BJ (cell line): ENCODE data around the gene PCGF3. TPM values are rescaled to one million over a fixed set of nuclear protein-coding genes. Genes with fewer than 3 reads are reported as not detected.
A peak's percentile ranks its signal among the peaks of the same experiment; 100 is the strongest.

ENCODE experiments used
- CTCF ChIA-PET: fragments of 350-600 bp; formaldehyde crosslinking; extraction: SDS; loops from one replicate; lab custom pipeline; 2021; ENCODE audit warnings: antibody characterized with exemption, inconsistent platforms; lab: Yijun Ruan, JAX
- POLR2A ChIA-PET: fragments of 300-600 bp; sonication (Branson Sonifier 250); formaldehyde crosslinking; extraction: SDS; loops from one replicate; lab custom pipeline; 2021; ENCODE audit warnings: antibody characterized with exemption; lab: Charles Lee
- DNase-seq: peaks from one replicate; pipeline ENCODE4 v3.0.0-alpha.2; 2011; ENCODE audit warnings: low read depth
- H3K27me3 ChIP-seq: 2 replicates; pipeline ENCODE4 v1.6.0; 2011; ENCODE audit warnings: low read length; ENCODE audit not compliant: control insufficient read depth, insufficient read depth
- H3K36me3 ChIP-seq: 2 replicates; pipeline ENCODE4 v1.5.1; 2011; ENCODE audit warnings: low read length; ENCODE audit not compliant: control insufficient read depth, insufficient read depth
- H3K4me3 ChIP-seq: 2 replicates; pipeline ENCODE4 v1.5.1; 2011; ENCODE audit warnings: low read depth, mild to moderate bottlenecking, control low read depth, low read length
- CTCF ChIP-seq: IDR thresholded peaks from 2 replicates; pipeline ENCODE4 v1.5.1; 2011; ENCODE audit warnings: low read depth, mild to moderate bottlenecking, control low read depth, inconsistent platforms, low read length, moderate library complexity; ENCODE audit not compliant: insufficient read depth
- polyA plus RNA-seq: library from polyadenylated mRNA; depleted of rRNA; stranded (reverse); fragments of >200 nt; gene quantifications from 2 replicates; pipeline ENCODE4 v1.2.3, GENCODE V29; 2011

PCGF3 gene
- polyA plus RNA-seq, 1 experiment: 37.6 TPM

GRCh38 chr4:781493-782216, 76.0 kb downstream of the PCGF3 start:
- CTCF ChIA-PET: interaction anchor here (0.7 to 1.5 kb wide), 2 partner anchors 10 to 98 kb away, joined by 3 to 4 read pairs; no protein-coding TSS in a partner anchor
- Histone ChIP-seq H3K27me3 (peaks cover 2% of the 10 kb centered on the region; the same call in 1 of the 2 replicates), H3K36me3 (peaks cover 7% of the 10 kb centered on the region), H3K4me3 (peak overlapping the region; percentile 99)
- POLR2A ChIA-PET: interaction anchor here (0.5 kb wide), 1 partner anchor 32 kb away, joined by 5 read pairs; no protein-coding TSS in a partner anchor
- peak; percentile 96 for DNase-seq
- no peak for TF ChIP-seq CTCF

GRCh38 chr4:784401-785331, 79.0 kb downstream of the PCGF3 start:
- Histone ChIP-seq H3K36me3 (peaks cover under 1% of the 10 kb centered on the region; the same call in 1 of the 2 replicates), H3K27me3 (peaks cover 5% of the 10 kb centered on the region), H3K4me3 (no peak overlapping the region)
- POLR2A ChIA-PET: no interaction called here
- DNase-seq: no peak
- CTCF ChIA-PET: interaction anchor here (1.3 kb wide), 1 partner anchor 10 kb away, joined by 3 read pairs; no protein-coding TSS in a partner anchor
- no peak for TF ChIP-seq CTCF

- H3K4me3 ChIP-seq: no peak overlapping the region
- H3K27me3 ChIP-seq: peaks cover 5% of the 10 kb centered on the region
- no peak for DNase-seq
- TF ChIP-seq CTCF: no peak
- POLR2A ChIA-PET: no interaction called here
- CTCF ChIA-PET: interaction anchor here (1.3 kb wide), 1 partner anchor 9 kb away, joined by 3 read pairs; no protein-coding TSS in a partner anchor
- H3K36me3 ChIP-seq: no peaks in the 10 kb centered on the region
Measured at GRCh38 chr4:785332-786073, 79.9 kb downstream of the PCGF3 start.

- no peak for DNase-seq
- H3K4me3 ChIP-seq: no peak overlapping the region
- H3K27me3 ChIP-seq: peaks cover 5% of the 10 kb centered on the region
- POLR2A ChIA-PET: no interaction called here
- no peaks in the 10 kb centered on the region for H3K36me3 ChIP-seq
- TF ChIP-seq CTCF: no peak
- CTCF ChIA-PET: no interaction called here
Measured at GRCh38 chr4:786074-786741, 80.6 kb downstream of the PCGF3 start.
